ENCODE measurements around the gene RETNLB. TPM values are rescaled to one million over a fixed set of nuclear protein-coding genes. Genes with fewer than 3 reads are reported as not detected.

The RETNLB gene
- total and polyA plus RNA-seq, 4 donors: not detected

GRCh38 chr3:108724101-108724500, 33.1 kb downstream of the RETNLB start:
- no peak overlapping the region for H3K27ac ChIP-seq (ENCODE audit: low read depth in 1 of 2, low read length in 2 of 2)
- TF ChIP-seq GABPA (IDR thresholded peaks at IDR 0.05 in 1 of 2, conservative IDR thresholded peaks at IDR 0.05 in 1 of 2): no peak
- TF ChIP-seq FOXA2 (IDR thresholded peaks at IDR 0.05): no peak
- TF ChIP-seq EGR1 (IDR thresholded peaks at IDR 0.05; ENCODE audit: low read depth in 2 of 2): no peak
- TF ChIP-seq, protein P1, sequence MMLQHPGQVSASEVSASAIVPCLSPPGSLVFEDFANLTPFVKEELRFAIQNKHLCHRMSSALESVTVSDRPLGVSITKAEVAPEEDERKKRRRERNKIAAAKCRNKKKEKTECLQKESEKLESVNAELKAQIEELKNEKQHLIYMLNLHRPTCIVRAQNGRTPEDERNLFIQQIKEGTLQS (IDR thresholded peaks at IDR 0.05): no peak
- TF ChIP-seq, protein P2, sequence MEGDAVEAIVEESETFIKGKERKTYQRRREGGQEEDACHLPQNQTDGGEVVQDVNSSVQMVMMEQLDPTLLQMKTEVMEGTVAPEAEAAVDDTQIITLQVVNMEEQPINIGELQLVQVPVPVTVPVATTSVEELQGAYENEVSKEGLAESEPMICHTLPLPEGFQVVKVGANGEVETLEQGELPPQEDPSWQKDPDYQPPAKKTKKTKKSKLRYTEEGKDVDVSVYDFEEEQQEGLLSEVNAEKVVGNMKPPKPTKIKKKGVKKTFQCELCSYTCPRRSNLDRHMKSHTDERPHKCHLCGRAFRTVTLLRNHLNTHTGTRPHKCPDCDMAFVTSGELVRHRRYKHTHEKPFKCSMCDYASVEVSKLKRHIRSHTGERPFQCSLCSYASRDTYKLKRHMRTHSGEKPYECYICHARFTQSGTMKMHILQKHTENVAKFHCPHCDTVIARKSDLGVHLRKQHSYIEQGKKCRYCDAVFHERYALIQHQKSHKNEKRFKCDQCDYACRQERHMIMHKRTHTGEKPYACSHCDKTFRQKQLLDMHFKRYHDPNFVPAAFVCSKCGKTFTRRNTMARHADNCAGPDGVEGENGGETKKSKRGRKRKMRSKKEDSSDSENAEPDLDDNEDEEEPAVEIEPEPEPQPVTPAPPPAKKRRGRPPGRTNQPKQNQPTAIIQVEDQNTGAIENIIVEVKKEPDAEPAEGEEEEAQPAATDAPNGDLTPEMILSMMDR (IDR thresholded peaks at IDR 0.05; ENCODE audit: low read depth, low read length, missing input control): no peak
- no peak for TF ChIP-seq JUND (IDR thresholded peaks at IDR 0.05)
- TF ChIP-seq YY1 (IDR thresholded peaks at IDR 0.05): no peak
- no peak for TF ChIP-seq RAD21 (IDR thresholded peaks at IDR 0.05)
- TF ChIP-seq, protein P3, sequence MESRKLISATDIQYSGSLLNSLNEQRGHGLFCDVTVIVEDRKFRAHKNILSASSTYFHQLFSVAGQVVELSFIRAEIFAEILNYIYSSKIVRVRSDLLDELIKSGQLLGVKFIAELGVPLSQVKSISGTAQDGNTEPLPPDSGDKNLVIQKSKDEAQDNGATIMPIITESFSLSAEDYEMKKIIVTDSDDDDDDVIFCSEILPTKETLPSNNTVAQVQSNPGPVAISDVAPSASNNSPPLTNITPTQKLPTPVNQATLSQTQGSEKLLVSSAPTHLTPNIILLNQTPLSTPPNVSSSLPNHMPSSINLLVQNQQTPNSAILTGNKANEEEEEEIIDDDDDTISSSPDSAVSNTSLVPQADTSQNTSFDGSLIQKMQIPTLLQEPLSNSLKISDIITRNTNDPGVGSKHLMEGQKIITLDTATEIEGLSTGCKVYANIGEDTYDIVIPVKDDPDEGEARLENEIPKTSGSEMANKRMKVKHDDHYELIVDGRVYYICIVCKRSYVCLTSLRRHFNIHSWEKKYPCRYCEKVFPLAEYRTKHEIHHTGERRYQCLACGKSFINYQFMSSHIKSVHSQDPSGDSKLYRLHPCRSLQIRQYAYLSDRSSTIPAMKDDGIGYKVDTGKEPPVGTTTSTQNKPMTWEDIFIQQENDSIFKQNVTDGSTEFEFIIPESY (IDR thresholded peaks at IDR 0.05): no peak
- no peak for TF ChIP-seq FOXA1 (IDR thresholded peaks at IDR 0.05)
- no peak for TF ChIP-seq HNF4A (conservative IDR thresholded peaks at IDR 0.05)
- TF ChIP-seq TAF1 (conservative IDR thresholded peaks at IDR 0.05): no peak
- TF ChIP-seq HNF4G (IDR thresholded peaks at IDR 0.05): no peak
- no peak for TF ChIP-seq RXRA (IDR thresholded peaks at IDR 0.05)
- TF ChIP-seq, protein P4, sequence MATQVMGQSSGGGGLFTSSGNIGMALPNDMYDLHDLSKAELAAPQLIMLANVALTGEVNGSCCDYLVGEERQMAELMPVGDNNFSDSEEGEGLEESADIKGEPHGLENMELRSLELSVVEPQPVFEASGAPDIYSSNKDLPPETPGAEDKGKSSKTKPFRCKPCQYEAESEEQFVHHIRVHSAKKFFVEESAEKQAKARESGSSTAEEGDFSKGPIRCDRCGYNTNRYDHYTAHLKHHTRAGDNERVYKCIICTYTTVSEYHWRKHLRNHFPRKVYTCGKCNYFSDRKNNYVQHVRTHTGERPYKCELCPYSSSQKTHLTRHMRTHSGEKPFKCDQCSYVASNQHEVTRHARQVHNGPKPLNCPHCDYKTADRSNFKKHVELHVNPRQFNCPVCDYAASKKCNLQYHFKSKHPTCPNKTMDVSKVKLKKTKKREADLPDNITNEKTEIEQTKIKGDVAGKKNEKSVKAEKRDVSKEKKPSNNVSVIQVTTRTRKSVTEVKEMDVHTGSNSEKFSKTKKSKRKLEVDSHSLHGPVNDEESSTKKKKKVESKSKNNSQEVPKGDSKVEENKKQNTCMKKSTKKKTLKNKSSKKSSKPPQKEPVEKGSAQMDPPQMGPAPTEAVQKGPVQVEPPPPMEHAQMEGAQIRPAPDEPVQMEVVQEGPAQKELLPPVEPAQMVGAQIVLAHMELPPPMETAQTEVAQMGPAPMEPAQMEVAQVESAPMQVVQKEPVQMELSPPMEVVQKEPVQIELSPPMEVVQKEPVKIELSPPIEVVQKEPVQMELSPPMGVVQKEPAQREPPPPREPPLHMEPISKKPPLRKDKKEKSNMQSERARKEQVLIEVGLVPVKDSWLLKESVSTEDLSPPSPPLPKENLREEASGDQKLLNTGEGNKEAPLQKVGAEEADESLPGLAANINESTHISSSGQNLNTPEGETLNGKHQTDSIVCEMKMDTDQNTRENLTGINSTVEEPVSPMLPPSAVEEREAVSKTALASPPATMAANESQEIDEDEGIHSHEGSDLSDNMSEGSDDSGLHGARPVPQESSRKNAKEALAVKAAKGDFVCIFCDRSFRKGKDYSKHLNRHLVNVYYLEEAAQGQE (IDR thresholded peaks at IDR 0.05): no peak
- TF ChIP-seq, protein P5, sequence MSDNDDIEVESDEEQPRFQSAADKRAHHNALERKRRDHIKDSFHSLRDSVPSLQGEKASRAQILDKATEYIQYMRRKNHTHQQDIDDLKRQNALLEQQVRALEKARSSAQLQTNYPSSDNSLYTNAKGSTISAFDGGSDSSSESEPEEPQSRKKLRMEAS (IDR thresholded peaks at IDR 0.05): no peak
- TF ChIP-seq NR2F2 (IDR thresholded peaks at IDR 0.05): no peak
- TF ChIP-seq SP1 (IDR thresholded peaks at IDR 0.05): no peak
- no peak for DNase-seq (ENCODE audit: low spot score)
- WGBS: 70% methylated on average over 4 of the region's 4 CpGs
- H3K9me3 ChIP-seq (ENCODE audit: control insufficient read depth in 4 of 4, low read length in 3 of 4): no peaks in the 10 kb centered on the region
- no peaks in the 10 kb centered on the region for H3K4me1 ChIP-seq (ENCODE audit: control insufficient read depth in 4 of 4, insufficient read depth in 4 of 4, low read length in 3 of 4)
- no peak overlapping the region for H3K4me3 ChIP-seq (ENCODE audit: low read depth in 1 of 3, low read length in 3 of 3)
- H3K9ac ChIP-seq (ENCODE audit: low read depth in 1 of 2, low read length in 2 of 2): no peak overlapping the region
- no peaks in the 10 kb centered on the region for H3K27me3 ChIP-seq (ENCODE audit: control insufficient read depth in 4 of 4, insufficient read depth in 4 of 4, low read length in 3 of 4)
- H3K36me3 ChIP-seq (ENCODE audit: control insufficient read depth in 4 of 4, insufficient read depth in 3 of 4, low read depth in 1 of 4, low read length in 3 of 4): no peaks in the 10 kb centered on the region
